PFSK-1 (cell line): ENCODE data around the gene INKA2.

Experiments
- POLR2AphosphoS5 ChIP-seq: IDR thresholded peaks from 2 replicates; pipeline ENCODE4 v1.6.1; 2012; ENCODE audit warnings: low read depth, mild to moderate bottlenecking, control low read depth, low read length, moderate library complexity
- REST ChIP-seq, 2 experiments: IDR thresholded peaks; 2 replicates each; pipeline versions ENCODE4 v1.6.1 to v1.8.0; 2011 to 2012; ENCODE audit warnings: low read depth in 2 of 2, low read length in 2 of 2, control low read depth in 1 of 2, inconsistent platforms in 1 of 2, mild to moderate bottlenecking in 1 of 2, moderate library complexity in 1 of 2; ENCODE audit not compliant: insufficient read depth in 1 of 2
- SIN3A ChIP-seq: IDR thresholded peaks from 2 replicates; pipeline ENCODE4 v1.6.1; 2012; ENCODE audit warnings: mild to moderate bottlenecking, low read length, moderate library complexity, borderline replicate concordance; ENCODE audit not compliant: insufficient read depth
- TAF1 ChIP-seq: IDR thresholded peaks from 2 replicates; pipeline ENCODE4 v1.6.1; 2012; ENCODE audit warnings: low read length, control low read depth, borderline replicate concordance; ENCODE audit not compliant: insufficient read depth

GRCh38 chr1:111769517-111770146, 30.4 kb upstream of the INKA2 start:
- TF ChIP-seq POLR2AphosphoS5: no peak
- no peak for TF ChIP-seq REST (IDR thresholded peaks at IDR 0.05; ENCODE audit: insufficient read depth in 1 of 2, low read depth in 2 of 2, low read length in 2 of 2)
- no peak for TF ChIP-seq SIN3A
- TF ChIP-seq TAF1: no peak
